Measurements from ENCODE around the gene NECAB3. TPM values are rescaled to one million over a fixed set of nuclear protein-coding genes. Genes with fewer than 3 reads are reported as not detected.

Gene NECAB3
- total and polyA plus RNA-seq, 2 donors (not counting 1 experiment from before 2014, with no cell fraction given), result 8.5 to 11.8 TPM

DNA sequence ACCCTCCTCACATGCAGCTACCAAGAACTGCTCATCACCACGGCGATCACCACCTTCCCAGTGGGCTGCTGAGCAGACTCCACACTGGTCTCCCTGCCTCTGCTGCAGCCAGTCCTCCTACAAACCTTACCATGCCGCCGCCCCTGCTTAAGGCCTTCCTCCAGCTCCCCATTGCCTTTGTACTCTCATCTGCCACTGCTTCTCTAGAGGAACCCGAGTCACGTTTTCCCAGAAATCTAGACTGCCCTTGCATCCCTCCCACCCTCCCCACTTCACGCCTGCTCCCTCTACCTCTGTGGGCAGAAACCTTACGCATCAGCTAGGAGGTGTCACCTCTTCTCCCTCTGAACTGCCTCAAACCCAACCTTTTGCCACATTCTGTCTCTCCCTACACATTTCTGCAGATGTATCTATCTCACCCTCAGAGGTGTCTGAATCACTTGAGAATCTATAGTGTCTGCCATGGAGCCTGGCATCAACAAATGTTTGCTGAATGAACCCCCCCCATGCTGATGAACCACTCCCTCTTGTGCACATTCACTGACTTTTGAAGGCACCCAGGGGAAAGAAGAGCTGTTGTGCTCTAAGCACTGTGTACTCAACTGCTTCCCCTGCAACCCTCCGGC lies 7.6 kb upstream of the NECAB3 start:
- H3K9me3 ChIP-seq (ENCODE audit: control extremely low read depth in 1 of 3, control insufficient read depth in 2 of 3, insufficient read depth in 1 of 3, low read length in 2 of 3), result no peaks in the 10 kb centered on the region
- Mint-ChIP-seq H3K27me3 (no peaks in the 10 kb centered on the region), H3K9me3 (ENCODE audit: insufficient read depth) (no peaks in the 10 kb centered on the region), H3K27ac (peak overlapping the region; percentile 2), H3K4me1 (peaks cover 47% of the 10 kb centered on the region), H3K4me3 (no peak overlapping the region)
- intact Hi-C loops (cut with micrococcal nuclease), result no loop called here
- H3K36me3 ChIP-seq (replicated peaks in 1 of 2; ENCODE audit: control extremely low read depth in 1 of 2, control insufficient read depth in 1 of 2, extremely low read depth in 1 of 2, insufficient read depth in 2 of 2, low read length in 1 of 2), result no peaks in the 10 kb centered on the region
- no peak overlapping the region for H3K27ac ChIP-seq (ENCODE audit: low read length in 2 of 2)
- H3K4me2 ChIP-seq (replicated peaks; ENCODE audit: low read depth, low read length, poor library complexity, severe bottlenecking), result no peak overlapping the region
- no peak overlapping the region for H3K9ac ChIP-seq (ENCODE audit: low read length)
- POLR2A ChIA-PET, result no interaction called here
- H4K20me1 ChIP-seq (ENCODE audit: control insufficient read depth, insufficient read depth, low read length, poor library complexity, severe bottlenecking), result no peaks in the 10 kb centered on the region
- ATAC-seq (ENCODE audit: low read depth), result no peak
- no peak overlapping the region for H3K4me3 ChIP-seq (ENCODE audit: control extremely low read depth in 1 of 5, extremely low read depth in 1 of 5, insufficient read depth in 1 of 5, low read depth in 2 of 5, low read length in 4 of 5)
- H3K4me1 ChIP-seq (ENCODE audit: control insufficient read depth in 2 of 2, insufficient read depth in 2 of 2, low read length in 2 of 2), result peaks cover 36 to 42% of the 10 kb centered on the region in 2 donors
- no peaks in the 10 kb centered on the region for H3K27me3 ChIP-seq (replicated peaks in 1 of 4; ENCODE audit: control extremely low read depth in 1 of 4, control insufficient read depth in 3 of 4, insufficient read depth in 4 of 4, low read length in 3 of 4)
- CTCF ChIA-PET, result interaction anchor here (1.8 kb wide), 1 partner anchor 14 kb away, joined by 9 read pairs; the partner anchor contains the start of gene ACTL10
- DNase-seq, result no peak
- H2AFZ ChIP-seq (ENCODE audit: insufficient read depth, low read depth, low read length, poor library complexity, severe bottlenecking), result no peak overlapping the region
- TF ChIP-seq EZH2 (IDR thresholded peaks at IDR 0.05; ENCODE audit: borderline replicate concordance, insufficient read depth, low read depth, low read length, poor library complexity, severe bottlenecking), result no peak
- TF ChIP-seq, protein P1, sequence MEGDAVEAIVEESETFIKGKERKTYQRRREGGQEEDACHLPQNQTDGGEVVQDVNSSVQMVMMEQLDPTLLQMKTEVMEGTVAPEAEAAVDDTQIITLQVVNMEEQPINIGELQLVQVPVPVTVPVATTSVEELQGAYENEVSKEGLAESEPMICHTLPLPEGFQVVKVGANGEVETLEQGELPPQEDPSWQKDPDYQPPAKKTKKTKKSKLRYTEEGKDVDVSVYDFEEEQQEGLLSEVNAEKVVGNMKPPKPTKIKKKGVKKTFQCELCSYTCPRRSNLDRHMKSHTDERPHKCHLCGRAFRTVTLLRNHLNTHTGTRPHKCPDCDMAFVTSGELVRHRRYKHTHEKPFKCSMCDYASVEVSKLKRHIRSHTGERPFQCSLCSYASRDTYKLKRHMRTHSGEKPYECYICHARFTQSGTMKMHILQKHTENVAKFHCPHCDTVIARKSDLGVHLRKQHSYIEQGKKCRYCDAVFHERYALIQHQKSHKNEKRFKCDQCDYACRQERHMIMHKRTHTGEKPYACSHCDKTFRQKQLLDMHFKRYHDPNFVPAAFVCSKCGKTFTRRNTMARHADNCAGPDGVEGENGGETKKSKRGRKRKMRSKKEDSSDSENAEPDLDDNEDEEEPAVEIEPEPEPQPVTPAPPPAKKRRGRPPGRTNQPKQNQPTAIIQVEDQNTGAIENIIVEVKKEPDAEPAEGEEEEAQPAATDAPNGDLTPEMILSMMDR (IDR thresholded peaks at IDR 0.05), result no peak
- H3K79me2 ChIP-seq (ENCODE audit: control insufficient read depth, insufficient read depth, low read length), result no peaks in the 10 kb centered on the region
- 94% methylated on average over 9 of the region's 9 CpGs for WGBS (ENCODE audit: insufficient coverage)

DNA sequence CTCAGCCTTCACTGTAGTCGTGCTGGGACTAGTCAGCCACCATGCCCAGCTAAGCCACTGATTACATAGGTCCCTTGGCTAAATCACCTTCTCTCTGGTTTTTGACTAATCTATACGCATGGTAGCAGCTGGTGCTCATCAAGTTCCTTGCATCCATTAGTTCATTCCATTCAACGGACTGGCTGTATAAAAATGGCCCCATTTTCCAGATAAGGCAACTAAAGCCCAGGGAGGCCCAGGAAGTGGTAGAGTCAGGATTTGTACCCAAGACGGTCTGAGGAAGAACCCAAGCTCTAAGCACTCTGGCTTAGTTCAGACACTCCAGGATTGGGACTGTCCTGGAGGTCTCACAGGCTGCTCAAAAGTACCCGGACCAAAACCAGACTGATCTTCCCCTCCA lies 7.1 kb upstream of the NECAB3 start:
- ATAC-seq (ENCODE audit: low read depth), result no peak
- Histone ChIP-seq H3K27ac (ENCODE audit: low read length in 2 of 2) (no peak overlapping the region), H3K27me3 (replicated peaks in 1 of 4; ENCODE audit: control extremely low read depth in 1 of 4, control insufficient read depth in 3 of 4, insufficient read depth in 4 of 4, low read length in 3 of 4) (no peaks in the 10 kb centered on the region), H3K4me2 (replicated peaks; ENCODE audit: low read depth, low read length, poor library complexity, severe bottlenecking) (no peak overlapping the region), H3K9me3 (ENCODE audit: control extremely low read depth in 1 of 3, control insufficient read depth in 2 of 3, insufficient read depth in 1 of 3, low read length in 2 of 3) (no peaks in the 10 kb centered on the region), H2AFZ (ENCODE audit: insufficient read depth, low read depth, low read length, poor library complexity, severe bottlenecking) (no peak overlapping the region), H4K20me1 (ENCODE audit: control insufficient read depth, insufficient read depth, low read length, poor library complexity, severe bottlenecking) (no peaks in the 10 kb centered on the region), H3K36me3 (replicated peaks in 1 of 2; ENCODE audit: control extremely low read depth in 1 of 2, control insufficient read depth in 1 of 2, extremely low read depth in 1 of 2, insufficient read depth in 2 of 2, low read length in 1 of 2) (no peaks in the 10 kb centered on the region), H3K4me1 (ENCODE audit: control insufficient read depth in 2 of 2, insufficient read depth in 2 of 2, low read length in 2 of 2) (peaks cover 34 to 39% of the 10 kb centered on the region in 2 donors), H3K4me3 (ENCODE audit: control extremely low read depth in 1 of 5, extremely low read depth in 1 of 5, insufficient read depth in 1 of 5, low read depth in 2 of 5, low read length in 4 of 5) (no peak overlapping the region), H3K79me2 (ENCODE audit: control insufficient read depth, insufficient read depth, low read length) (no peaks in the 10 kb centered on the region), H3K9ac (ENCODE audit: low read length) (no peak overlapping the region)
- Mint-ChIP-seq H3K27me3 (no peaks in the 10 kb centered on the region), H3K4me1 (peaks cover 43% of the 10 kb centered on the region), H3K27ac (peak overlapping the region; percentile 3), H3K4me3 (no peak overlapping the region), H3K9me3 (ENCODE audit: insufficient read depth) (no peaks in the 10 kb centered on the region)
- POLR2A ChIA-PET, result no interaction called here
- TF ChIP-seq, protein P1 (IDR thresholded peaks at IDR 0.05), result no peak
- no peak for TF ChIP-seq EZH2 (IDR thresholded peaks at IDR 0.05; ENCODE audit: borderline replicate concordance, insufficient read depth, low read depth, low read length, poor library complexity, severe bottlenecking)
- 91% methylated on average over 5 of the region's 5 CpGs for WGBS (ENCODE audit: insufficient coverage)
- CTCF ChIA-PET, result interaction anchor here (1.8 kb wide), 1 partner anchor 14 kb away, joined by 9 read pairs; the partner anchor contains the start of gene ACTL10
- no peak for DNase-seq
- intact Hi-C loops (cut with micrococcal nuclease), result no loop called here

Measured in B cell (primary cell).